ENCODE measurements around the gene CARTPT. TPM values are rescaled to one million over a fixed set of nuclear protein-coding genes. Genes with fewer than 3 reads are reported as not detected.

CARTPT gene
- not detected in 2 replicates for total RNA-seq

GRCh38 chr5:71719063-71719964 is at the start of gene CARTPT:
Gene CARTPT, plus strand, starts transcription at chr5:71719275. Its CDS starts 19 bp downstream, at chr5:71719294.

Other genes with a start within 250 kb of the CARTPT start
- 15.1 and 17.7 TPM in 2 replicates for gene MCCC2, start 131.9 kb upstream of the CARTPT start, total RNA-seq